ENCODE results near the gene NID1. TPM values are rescaled to one million over a fixed set of nuclear protein-coding genes. Genes with fewer than 3 reads are reported as not detected.

Gene NID1
- total RNA-seq (1 to 10 TPM in 1 of 2 donors, under 1 TPM in 1; 0.45 to 2.6 TPM), total RNA-seq (0.83 to 3.7 reads per million in 2 donors)

- H3K9me3 ChIP-seq (ENCODE audit: control insufficient read depth, low read length, poor library complexity, severe bottlenecking): no peaks in the 10 kb centered on the region
- Mint-ChIP-seq H3K4me1 (peaks cover 23% of the 10 kb centered on the region), H3K36me3 (ENCODE audit: low read depth) (no peaks in the 10 kb centered on the region), H3K27me3 (peaks cover 32% of the 10 kb centered on the region), H3K27ac (peak within 1 kb of the TSS; percentile 78), H3K4me3 (peak within 1 kb of the TSS; percentile 78)
- DNase-seq: peak in 2 of 3 donors; percentile 14 to 18
- ATAC-seq: peak; percentile 11
Measured at GRCh38 chr1:236064674-236065508, at the start of gene NID1. TSS of gene NID1 (minus strand) at chr1:236065090. CDS start at chr1:236065079, 11 bp downstream.

GRCh38 chr1:236114076-236114747 is 49.3 kb upstream of the NID1 start:
- H3K4me1 Mint-ChIP-seq: peaks cover 3% of the 10 kb centered on the region
- DNase-seq: no peak
- no peak for ATAC-seq
- no peak overlapping the region for H3K4me3 Mint-ChIP-seq
- peaks cover 3% of the 10 kb centered on the region for H3K36me3 Mint-ChIP-seq (ENCODE audit: low read depth)
- H3K9me3 ChIP-seq (ENCODE audit: control insufficient read depth, low read length, poor library complexity, severe bottlenecking): no peaks in the 10 kb centered on the region
- H3K27ac Mint-ChIP-seq: no peak overlapping the region
- H3K27me3 Mint-ChIP-seq: no peaks in the 10 kb centered on the region

GRCh38 chr1:236113324-236114032 is 48.6 kb upstream of the NID1 start:
- no peak for ATAC-seq
- Mint-ChIP-seq H3K36me3 (ENCODE audit: low read depth) (peaks cover 2% of the 10 kb centered on the region), H3K27me3 (no peaks in the 10 kb centered on the region)

GRCh38 chr1:236112332-236112627 is 47.4 kb upstream of the NID1 start:
- no peak overlapping the region for H3K27ac Mint-ChIP-seq
- H3K4me3 Mint-ChIP-seq: no peak overlapping the region
- no peaks in the 10 kb centered on the region for H3K27me3 Mint-ChIP-seq
- no peaks in the 10 kb centered on the region for H3K36me3 Mint-ChIP-seq (ENCODE audit: low read depth)
- DNase-seq: no peak
- H3K4me1 Mint-ChIP-seq: peaks cover 2% of the 10 kb centered on the region
- ATAC-seq: no peak
- no peaks in the 10 kb centered on the region for H3K9me3 ChIP-seq (ENCODE audit: control insufficient read depth, low read length, poor library complexity, severe bottlenecking)

More at GRCh38 chr1:236113324-236114032, 48.6 kb upstream of the NID1 start:
- DNase-seq: no peak
- peaks cover 3% of the 10 kb centered on the region for H3K4me1 Mint-ChIP-seq
- H3K9me3 ChIP-seq (ENCODE audit: control insufficient read depth, low read length, poor library complexity, severe bottlenecking): no peaks in the 10 kb centered on the region
- no peak overlapping the region for H3K27ac Mint-ChIP-seq
- H3K4me3 Mint-ChIP-seq: no peak overlapping the region

GRCh38 chr1:236111527-236112331 is 46.8 kb upstream of the NID1 start:
- no peak for ATAC-seq
- H3K4me3 Mint-ChIP-seq: no peak overlapping the region
- peaks cover 2% of the 10 kb centered on the region for H3K4me1 Mint-ChIP-seq
- no peaks in the 10 kb centered on the region for H3K9me3 ChIP-seq (ENCODE audit: control insufficient read depth, low read length, poor library complexity, severe bottlenecking)
- DNase-seq: no peak
- no peaks in the 10 kb centered on the region for H3K27me3 Mint-ChIP-seq
- H3K36me3 Mint-ChIP-seq (ENCODE audit: low read depth): no peaks in the 10 kb centered on the region
- no peak overlapping the region for H3K27ac Mint-ChIP-seq

- no peaks in the 10 kb centered on the region for H3K9me3 ChIP-seq (ENCODE audit: control insufficient read depth, low read length, poor library complexity, severe bottlenecking)
- Mint-ChIP-seq H3K4me3 (no peak overlapping the region), H3K4me1 (peaks cover 2% of the 10 kb centered on the region), H3K27ac (no peak overlapping the region), H3K36me3 (ENCODE audit: low read depth) (no peaks in the 10 kb centered on the region), H3K27me3 (no peaks in the 10 kb centered on the region)
- ATAC-seq (no peak), DNase-seq (no peak)
Measured at GRCh38 chr1:236110137-236110536, 45.2 kb upstream of the NID1 start.

GRCh38 chr1:236108027-236108648 is 43.2 kb upstream of the NID1 start:
- H3K27ac Mint-ChIP-seq: no peak overlapping the region
- ATAC-seq: no peak

GRCh38 chr1:236107121-236107907 is 42.4 kb upstream of the NID1 start:
- no peak overlapping the region for H3K4me3 Mint-ChIP-seq

More at GRCh38 chr1:236108027-236108648, 43.2 kb upstream of the NID1 start:
- DNase-seq: no peak
- H3K27me3 Mint-ChIP-seq: peaks cover 5% of the 10 kb centered on the region
- no peaks in the 10 kb centered on the region for H3K9me3 ChIP-seq (ENCODE audit: control insufficient read depth, low read length, poor library complexity, severe bottlenecking)
- peaks cover 2% of the 10 kb centered on the region for H3K4me1 Mint-ChIP-seq
- no peak overlapping the region for H3K4me3 Mint-ChIP-seq
- no peaks in the 10 kb centered on the region for H3K36me3 Mint-ChIP-seq (ENCODE audit: low read depth)

GRCh38 chr1:236103646-236104218 is 38.8 kb upstream of the NID1 start:
- no peak overlapping the region for H3K27ac Mint-ChIP-seq
- no peak overlapping the region for H3K4me3 Mint-ChIP-seq
- DNase-seq (peak; percentile 19 to 51 (median 24)), ATAC-seq (peak; percentile 74)
- H3K9me3 ChIP-seq (ENCODE audit: control insufficient read depth, low read length, poor library complexity, severe bottlenecking): no peaks in the 10 kb centered on the region
- peaks cover 5% of the 10 kb centered on the region for H3K27me3 Mint-ChIP-seq
- H3K4me1 Mint-ChIP-seq: no peaks in the 10 kb centered on the region
- no peaks in the 10 kb centered on the region for H3K36me3 Mint-ChIP-seq (ENCODE audit: low read depth)

More at GRCh38 chr1:236107121-236107907, 42.4 kb upstream of the NID1 start:
- Mint-ChIP-seq H3K27me3 (peaks cover 5% of the 10 kb centered on the region), H3K27ac (no peak overlapping the region), H3K36me3 (ENCODE audit: low read depth) (no peaks in the 10 kb centered on the region), H3K4me1 (peaks cover 2% of the 10 kb centered on the region)
- DNase-seq (no peak), ATAC-seq (no peak)
- H3K9me3 ChIP-seq (ENCODE audit: control insufficient read depth, low read length, poor library complexity, severe bottlenecking): no peaks in the 10 kb centered on the region

- no peaks in the 10 kb centered on the region for H3K9me3 ChIP-seq (ENCODE audit: control insufficient read depth, low read length, poor library complexity, severe bottlenecking)
- Mint-ChIP-seq H3K36me3 (ENCODE audit: low read depth) (no peaks in the 10 kb centered on the region), H3K27me3 (peaks cover 5% of the 10 kb centered on the region), H3K27ac (no peak overlapping the region), H3K4me3 (no peak overlapping the region), H3K4me1 (no peaks in the 10 kb centered on the region)
- DNase-seq (no peak), ATAC-seq (no peak)
Measured at GRCh38 chr1:236103059-236103458, 38.2 kb upstream of the NID1 start.

GRCh38 chr1:236102611-236103010 is 37.7 kb upstream of the NID1 start:
- Mint-ChIP-seq H3K4me1 (no peaks in the 10 kb centered on the region), H3K27me3 (peaks cover 5% of the 10 kb centered on the region), H3K36me3 (ENCODE audit: low read depth) (peaks cover 2% of the 10 kb centered on the region), H3K4me3 (no peak overlapping the region), H3K27ac (no peak overlapping the region)
- ATAC-seq (no peak), DNase-seq (no peak)
- no peaks in the 10 kb centered on the region for H3K9me3 ChIP-seq (ENCODE audit: control insufficient read depth, low read length, poor library complexity, severe bottlenecking)

Data from T-helper 17 cell (primary cell).